ENCODE results near the gene WHAMM.

- TF ChIP-seq CTCF (IDR thresholded peaks at IDR 0.05), result no peak
- TF ChIP-seq POLR2A (IDR thresholded peaks at IDR 0.05), result no peak
Observed at GRCh38 chr15:82838096-82838735, 28.8 kb downstream of the WHAMM start.

All from adrenal gland (tissue), 5 donors.